Type B pancreatic cell (in vitro differentiated cells): ENCODE results near the gene TFDP2. TPM values are rescaled to one million over a fixed set of nuclear protein-coding genes. Genes with fewer than 3 reads are reported as not detected.

ENCODE experiments used
- DNase-seq: peaks from one replicate; pipeline ENCODE4 v3.0.0; 2021; ENCODE audit warnings: mixed read lengths; ENCODE audit not compliant: unreplicated experiment; ENCODE audit errors: extremely low spot score
- H3K27ac Mint-ChIP-seq: 2 replicates; pipeline ENCODE4 v1.8.0; 2021; ENCODE audit warnings: mild to moderate bottlenecking, mixed read lengths
- H3K27me3 Mint-ChIP-seq: 2 replicates; pipeline ENCODE4 v1.8.0; 2021; ENCODE audit warnings: mixed read lengths
- H3K36me3 Mint-ChIP-seq: 2 replicates; pipeline ENCODE4 v1.8.0; 2021; ENCODE audit warnings: mixed read lengths
- H3K4me1 Mint-ChIP-seq: one replicate; pipeline ENCODE4 v1.8.0; 2021; ENCODE audit warnings: mixed read lengths; ENCODE audit not compliant: unreplicated experiment
- H3K4me3 Mint-ChIP-seq: 2 replicates; pipeline ENCODE4 v1.8.0; 2021; ENCODE audit warnings: mild to moderate bottlenecking, mixed read lengths
- H3K9me3 Mint-ChIP-seq: 2 replicates; pipeline ENCODE4 v1.8.0; 2021; ENCODE audit warnings: mixed read lengths
- total RNA-seq: library from RNA; stranded (reverse); gene quantifications from 2 replicates; pipeline ENCODE4 v1.2.1, GENCODE V29; 2021; ENCODE audit warnings: low replicate concordance
- TF ChIP-seq, protein P1 (sequence below): fragments of 200-600 bp; sonication (generic); conservative IDR thresholded peaks from 2 replicates; pipeline ENCODE4 v1.5.0; 2021; ENCODE audit warnings: antibody characterized with exemption, mild to moderate bottlenecking

TFDP2 gene
- total RNA-seq, 1 donor from 2014 or later, result 80.9 TPM

DNA sequence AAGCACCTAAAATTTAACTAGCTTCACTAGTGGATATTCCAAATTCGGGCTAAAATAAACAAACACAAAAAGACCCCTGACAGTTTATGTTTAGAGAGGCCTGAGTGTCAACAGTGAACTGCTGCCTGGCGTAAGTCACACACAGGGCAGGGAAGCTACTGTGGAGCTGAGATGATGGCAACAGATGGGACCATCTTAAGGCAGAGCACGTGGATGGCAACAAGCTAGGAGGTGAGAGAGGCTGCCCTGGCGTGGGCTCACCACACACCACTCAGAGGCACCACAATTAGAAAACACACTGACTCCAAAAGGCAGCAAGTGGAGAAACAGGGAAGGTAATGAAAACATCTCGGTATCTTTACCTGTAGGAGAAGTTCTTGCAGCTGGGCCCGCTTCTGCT lies 179.6 kb downstream of the TFDP2 start:
- TF ChIP-seq, protein P1, sequence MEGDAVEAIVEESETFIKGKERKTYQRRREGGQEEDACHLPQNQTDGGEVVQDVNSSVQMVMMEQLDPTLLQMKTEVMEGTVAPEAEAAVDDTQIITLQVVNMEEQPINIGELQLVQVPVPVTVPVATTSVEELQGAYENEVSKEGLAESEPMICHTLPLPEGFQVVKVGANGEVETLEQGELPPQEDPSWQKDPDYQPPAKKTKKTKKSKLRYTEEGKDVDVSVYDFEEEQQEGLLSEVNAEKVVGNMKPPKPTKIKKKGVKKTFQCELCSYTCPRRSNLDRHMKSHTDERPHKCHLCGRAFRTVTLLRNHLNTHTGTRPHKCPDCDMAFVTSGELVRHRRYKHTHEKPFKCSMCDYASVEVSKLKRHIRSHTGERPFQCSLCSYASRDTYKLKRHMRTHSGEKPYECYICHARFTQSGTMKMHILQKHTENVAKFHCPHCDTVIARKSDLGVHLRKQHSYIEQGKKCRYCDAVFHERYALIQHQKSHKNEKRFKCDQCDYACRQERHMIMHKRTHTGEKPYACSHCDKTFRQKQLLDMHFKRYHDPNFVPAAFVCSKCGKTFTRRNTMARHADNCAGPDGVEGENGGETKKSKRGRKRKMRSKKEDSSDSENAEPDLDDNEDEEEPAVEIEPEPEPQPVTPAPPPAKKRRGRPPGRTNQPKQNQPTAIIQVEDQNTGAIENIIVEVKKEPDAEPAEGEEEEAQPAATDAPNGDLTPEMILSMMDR, result no peak
- H3K4me3 Mint-ChIP-seq, result no peak overlapping the region
- no peak for DNase-seq
- H3K9me3 Mint-ChIP-seq, result peaks cover 3% of the 10 kb centered on the region
- no peaks in the 10 kb centered on the region for H3K27me3 Mint-ChIP-seq
- H3K4me1 Mint-ChIP-seq, result no peaks in the 10 kb centered on the region
- no peak overlapping the region for H3K27ac Mint-ChIP-seq
- peaks cover 32% of the 10 kb centered on the region for H3K36me3 Mint-ChIP-seq

DNA sequence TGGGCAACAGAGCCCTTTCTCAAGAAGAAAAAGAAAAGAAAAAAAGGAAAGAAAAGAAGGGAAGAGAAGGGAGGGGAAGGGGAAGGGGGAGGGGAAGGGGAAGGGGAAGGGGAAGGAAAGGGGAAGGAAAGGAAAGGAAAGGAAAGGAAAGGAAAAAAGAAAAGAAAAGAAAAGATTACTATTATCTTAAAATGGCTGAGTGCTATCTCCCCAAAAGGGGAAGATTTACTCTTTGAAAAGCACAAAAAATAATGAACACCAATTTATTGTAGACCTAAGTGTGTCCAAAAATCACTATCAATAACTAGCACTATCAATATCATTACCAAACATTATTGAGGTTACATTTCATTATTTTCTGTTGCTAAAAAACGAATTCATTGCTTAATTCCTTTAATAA lies 183.9 kb downstream of the TFDP2 start:
- no peak for DNase-seq
- H3K4me1 Mint-ChIP-seq, result no peaks in the 10 kb centered on the region
- H3K36me3 Mint-ChIP-seq, result peaks cover 24% of the 10 kb centered on the region
- TF ChIP-seq, protein P1, result no peak
- H3K4me3 Mint-ChIP-seq, result no peak overlapping the region
- H3K9me3 Mint-ChIP-seq, result peaks cover 3% of the 10 kb centered on the region
- H3K27me3 Mint-ChIP-seq, result no peaks in the 10 kb centered on the region
- no peak overlapping the region for H3K27ac Mint-ChIP-seq

DNA sequence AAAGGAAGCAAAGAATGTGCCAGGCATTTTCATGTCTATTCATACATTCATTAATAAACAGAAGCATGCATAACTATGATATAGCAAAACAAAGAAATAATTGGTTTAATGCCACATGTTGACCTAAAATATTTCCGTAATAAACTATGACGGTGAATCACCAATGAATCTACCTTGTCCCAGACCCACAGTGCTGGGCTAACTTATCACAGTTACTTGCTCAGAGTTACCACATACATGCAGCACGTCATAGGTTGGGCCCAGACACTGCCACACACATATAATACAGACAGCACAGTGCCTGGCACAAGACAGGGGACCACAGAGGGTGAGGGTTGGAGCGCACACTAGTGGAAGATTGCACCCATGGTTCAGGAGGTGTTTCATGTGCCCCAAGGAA lies 186.0 kb downstream of the TFDP2 start:
- Mint-ChIP-seq H3K4me1 (no peaks in the 10 kb centered on the region), H3K27me3 (no peaks in the 10 kb centered on the region), H3K9me3 (peaks cover 3% of the 10 kb centered on the region), H3K36me3 (peaks cover 20% of the 10 kb centered on the region), H3K4me3 (no peak overlapping the region), H3K27ac (no peak overlapping the region)
- no peak for DNase-seq
- TF ChIP-seq, protein P1, result no peak

DNA sequence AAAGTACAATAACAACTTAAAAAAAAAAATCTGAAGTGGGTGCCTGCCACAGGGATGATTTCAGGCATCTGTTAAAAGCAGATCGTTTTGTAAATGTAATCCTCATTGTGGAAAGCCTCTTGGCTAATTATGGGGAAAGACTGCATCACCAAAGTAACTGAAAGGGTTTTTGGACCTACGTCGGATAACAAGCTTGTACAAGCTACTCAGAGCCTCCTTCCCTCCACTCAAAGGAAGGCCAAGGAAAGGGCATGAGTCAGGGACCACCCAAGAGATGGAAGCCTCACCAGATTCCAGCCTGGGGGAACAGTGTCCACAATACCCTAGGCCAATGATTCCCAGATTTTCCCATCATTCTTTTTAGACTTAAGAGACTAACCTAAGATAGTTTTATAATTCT lies 188.6 kb downstream of the TFDP2 start:
- Mint-ChIP-seq H3K4me1 (no peaks in the 10 kb centered on the region), H3K36me3 (peaks cover 22% of the 10 kb centered on the region), H3K9me3 (no peaks in the 10 kb centered on the region), H3K27ac (no peak overlapping the region), H3K4me3 (no peak overlapping the region), H3K27me3 (no peaks in the 10 kb centered on the region)
- no peak for DNase-seq
- TF ChIP-seq, protein P1, result no peak

DNA sequence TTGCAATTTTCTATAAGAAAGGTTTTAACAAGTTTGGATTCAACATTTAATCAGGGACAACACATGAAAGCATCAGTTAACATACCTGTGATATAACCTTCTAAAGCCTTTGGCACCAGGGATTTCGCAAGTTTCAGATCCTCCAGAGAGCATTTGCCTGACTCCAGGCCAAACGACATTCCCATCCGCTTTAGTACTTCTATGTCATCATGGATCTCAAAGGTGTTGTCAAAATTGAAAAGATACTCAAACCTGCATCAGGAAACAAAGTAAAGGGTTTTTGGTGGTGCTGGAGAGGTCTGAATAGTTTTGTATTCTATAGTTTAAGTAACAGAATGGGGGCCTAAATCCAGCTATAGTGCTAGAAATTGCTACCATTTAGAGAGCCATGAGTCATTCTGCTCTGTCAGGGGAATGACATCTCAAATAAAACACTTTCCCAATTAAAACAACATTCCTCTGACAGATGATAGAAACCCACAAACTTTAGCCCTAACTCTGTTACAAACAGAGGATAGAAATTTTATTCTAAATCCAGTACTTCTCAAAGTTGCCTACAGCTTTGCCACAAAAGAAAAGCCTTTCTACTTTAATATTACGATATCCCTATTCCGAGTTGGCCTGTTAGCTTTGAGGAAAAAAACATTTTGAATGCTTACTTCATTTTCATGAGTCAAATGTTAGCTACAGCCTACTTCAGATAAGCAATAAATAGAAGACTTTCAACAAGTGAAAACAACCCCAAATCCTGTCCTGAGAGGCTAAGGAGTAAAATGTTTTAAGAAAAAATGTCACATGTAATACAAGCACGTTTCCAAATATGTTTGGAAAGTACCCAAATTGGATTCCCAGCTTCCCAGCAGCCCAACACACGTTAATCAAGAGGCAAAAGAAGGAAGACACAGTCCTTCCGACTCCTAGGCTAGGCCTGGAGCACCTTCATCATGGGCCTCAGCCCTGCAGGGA lies 189.5 kb downstream of the TFDP2 start:
- Mint-ChIP-seq H3K27me3 (no peaks in the 10 kb centered on the region), H3K36me3 (peaks cover 21% of the 10 kb centered on the region), H3K27ac (no peak overlapping the region), H3K4me3 (no peak overlapping the region), H3K9me3 (no peaks in the 10 kb centered on the region), H3K4me1 (peaks cover 6% of the 10 kb centered on the region)
- TF ChIP-seq, protein P1, result no peak
- no peak for DNase-seq
